GM12874 (cell line): Measurements from ENCODE around the gene TFF1.

Experiments
- CTCF ChIP-seq: IDR thresholded peaks from 2 replicates; pipeline ENCODE4 v1.5.1; 2011; ENCODE audit warnings: low read depth, mild to moderate bottlenecking, control low read depth, low read length, moderate library complexity; ENCODE audit not compliant: insufficient read depth

The TFF1 gene

GRCh38 chr21:42364304-42364865 is 1.9 kb downstream of the TFF1 start:
- TF ChIP-seq CTCF, result no peak

- no peak for TF ChIP-seq CTCF
Observed at GRCh38 chr21:42363312-42363711, 3.0 kb downstream of the TFF1 start.

- no peak for TF ChIP-seq CTCF
Observed at GRCh38 chr21:42362700-42363099, 3.6 kb downstream of the TFF1 start.

GRCh38 chr21:42362198-42362597 is 4.1 kb downstream of the TFF1 start:
- TF ChIP-seq CTCF, result no peak

GRCh38 chr21:42361286-42361685 is 5.0 kb downstream of the TFF1 start:
- TF ChIP-seq CTCF, result no peak

GRCh38 chr21:42360317-42360716 is 6.0 kb downstream of the TFF1 start:
- 0 out of 2 replicates have a peak, but pooled peaks have one; percentile 26 for TF ChIP-seq CTCF

- no peak for TF ChIP-seq CTCF
Observed at GRCh38 chr21:42358937-42359336, 7.4 kb downstream of the TFF1 start.
